ENCODE measurements around the gene PXT1. TPM values are rescaled to one million over a fixed set of nuclear protein-coding genes. Genes with fewer than 3 reads are reported as not detected.
"Not testable (repeated sequence)": the region's sequence is repeated elsewhere in the genome, so short reads cannot be mapped to it uniquely, and the experiment has no call there.

The PXT1 gene
- total and polyA plus RNA-seq, 2 donors (not counting 1 experiment from before 2014, with no cell fraction given): under 0.01 to 0.03 TPM

GRCh38 chr6:36363371-36363752, 79.3 kb downstream of the PXT1 start:
- H2AFZ ChIP-seq (ENCODE audit: low read length); DNase-seq (ENCODE audit: low read depth in 2 of 2); H3K9me3 ChIP-seq (ENCODE audit: control insufficient read depth, insufficient read depth, low read depth, low read length); H4K20me1 ChIP-seq (ENCODE audit: control insufficient read depth, extremely low read depth, insufficient read depth, low read length); H3K79me2 ChIP-seq (ENCODE audit: control insufficient read depth, insufficient read depth, low read length); H3K9ac ChIP-seq (ENCODE audit: insufficient read depth, low read length); H3K36me3 ChIP-seq (ENCODE audit: control insufficient read depth, insufficient read depth, low read length); H3K4me3 ChIP-seq (replicated peaks in 1 of 4; ENCODE audit: control extremely low read depth in 1 of 4, insufficient read depth in 1 of 4, low read depth in 3 of 4, low read length in 4 of 4); H3K4me2 ChIP-seq (ENCODE audit: extremely low read depth, insufficient read depth, low read length); H3K27ac ChIP-seq (ENCODE audit: insufficient read depth, low read length); H3K27me3 ChIP-seq (ENCODE audit: control insufficient read depth, insufficient read depth, low read length); H3K4me1 ChIP-seq (ENCODE audit: control insufficient read depth, extremely low read depth, insufficient read depth, low read length): not testable (repeated sequence)

DNA sequence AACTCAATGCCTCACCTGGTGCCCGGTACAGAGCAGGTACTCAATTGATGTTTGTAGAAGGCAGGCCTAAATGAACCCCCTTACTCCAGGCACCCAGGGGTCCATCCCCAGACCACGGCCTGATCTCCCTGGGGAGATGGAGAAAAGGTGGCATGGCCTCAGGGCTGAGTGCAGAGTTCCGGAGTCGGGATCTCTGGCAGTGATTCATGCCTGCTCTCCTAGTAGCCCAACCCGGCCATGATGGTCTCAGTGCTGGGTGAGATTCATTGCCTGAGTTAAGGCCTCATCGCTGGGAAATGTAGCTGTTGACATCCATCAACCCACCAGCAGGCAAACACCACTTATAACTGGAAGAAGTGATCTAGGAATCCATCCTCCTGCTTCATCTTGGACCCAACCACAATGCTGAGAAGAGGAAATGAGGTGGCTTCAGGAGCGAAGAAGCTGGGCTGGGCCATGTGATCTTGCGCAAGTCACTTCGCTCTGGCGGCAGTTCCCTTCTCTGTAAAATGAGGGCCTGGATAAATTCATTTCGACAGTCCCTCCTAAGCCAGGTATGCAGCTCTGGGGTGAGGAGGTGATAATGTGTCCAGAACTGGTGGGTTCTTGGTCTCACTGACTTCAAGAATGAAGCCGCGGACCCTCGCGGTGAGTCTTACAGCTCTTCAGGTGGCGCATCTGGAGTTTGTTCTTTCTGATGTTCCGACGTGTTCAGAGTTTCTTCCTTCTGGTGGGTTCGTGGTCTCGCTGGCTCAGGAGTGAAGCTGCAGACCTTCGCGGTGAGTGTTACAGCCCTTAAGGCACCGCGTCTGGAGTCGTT, 79.9 kb downstream of the PXT1 start:
- Histone ChIP-seq H3K4me2 (ENCODE audit: extremely low read depth, insufficient read depth, low read length) (no peak overlapping the region), H3K36me3 (ENCODE audit: control insufficient read depth, insufficient read depth, low read length) (no peaks in the 10 kb centered on the region), H4K20me1 (ENCODE audit: control insufficient read depth, extremely low read depth, insufficient read depth, low read length) (no peaks in the 10 kb centered on the region), H2AFZ (ENCODE audit: low read length) (no peak overlapping the region), H3K27me3 (ENCODE audit: control insufficient read depth, insufficient read depth, low read length) (no peaks in the 10 kb centered on the region), H3K4me3 (replicated peaks in 1 of 4; ENCODE audit: control extremely low read depth in 1 of 4, insufficient read depth in 1 of 4, low read depth in 3 of 4, low read length in 4 of 4) (no peak overlapping the region), H3K9me3 (ENCODE audit: control insufficient read depth, insufficient read depth, low read depth, low read length) (no peaks in the 10 kb centered on the region), H3K4me1 (ENCODE audit: control insufficient read depth, extremely low read depth, insufficient read depth, low read length) (no peaks in the 10 kb centered on the region), H3K9ac (ENCODE audit: insufficient read depth, low read length) (no peak overlapping the region), H3K79me2 (ENCODE audit: control insufficient read depth, insufficient read depth, low read length) (no peaks in the 10 kb centered on the region), H3K27ac (ENCODE audit: insufficient read depth, low read length) (no peak overlapping the region)
- TF ChIP-seq, protein P1, sequence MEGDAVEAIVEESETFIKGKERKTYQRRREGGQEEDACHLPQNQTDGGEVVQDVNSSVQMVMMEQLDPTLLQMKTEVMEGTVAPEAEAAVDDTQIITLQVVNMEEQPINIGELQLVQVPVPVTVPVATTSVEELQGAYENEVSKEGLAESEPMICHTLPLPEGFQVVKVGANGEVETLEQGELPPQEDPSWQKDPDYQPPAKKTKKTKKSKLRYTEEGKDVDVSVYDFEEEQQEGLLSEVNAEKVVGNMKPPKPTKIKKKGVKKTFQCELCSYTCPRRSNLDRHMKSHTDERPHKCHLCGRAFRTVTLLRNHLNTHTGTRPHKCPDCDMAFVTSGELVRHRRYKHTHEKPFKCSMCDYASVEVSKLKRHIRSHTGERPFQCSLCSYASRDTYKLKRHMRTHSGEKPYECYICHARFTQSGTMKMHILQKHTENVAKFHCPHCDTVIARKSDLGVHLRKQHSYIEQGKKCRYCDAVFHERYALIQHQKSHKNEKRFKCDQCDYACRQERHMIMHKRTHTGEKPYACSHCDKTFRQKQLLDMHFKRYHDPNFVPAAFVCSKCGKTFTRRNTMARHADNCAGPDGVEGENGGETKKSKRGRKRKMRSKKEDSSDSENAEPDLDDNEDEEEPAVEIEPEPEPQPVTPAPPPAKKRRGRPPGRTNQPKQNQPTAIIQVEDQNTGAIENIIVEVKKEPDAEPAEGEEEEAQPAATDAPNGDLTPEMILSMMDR (conservative IDR thresholded peaks at IDR 0.05 in 1 of 2, IDR thresholded peaks at IDR 0.05 in 1 of 2; ENCODE audit: low read depth in 1 of 2, low read length in 2 of 2): no peak
- TF ChIP-seq EZH2 (IDR thresholded peaks at IDR 0.05; ENCODE audit: low read length, missing control alignments): no peak
- DNase-seq (ENCODE audit: low read depth in 2 of 2): no peak

GRCh38 chr6:36361071-36361470, 81.6 kb downstream of the PXT1 start:
- no peaks in the 10 kb centered on the region for H3K4me1 ChIP-seq (ENCODE audit: control insufficient read depth, extremely low read depth, insufficient read depth, low read length)
- no peaks in the 10 kb centered on the region for H3K9me3 ChIP-seq (ENCODE audit: control insufficient read depth, insufficient read depth, low read depth, low read length)
- DNase-seq (ENCODE audit: low read depth in 2 of 2): no peak
- H3K9ac ChIP-seq (ENCODE audit: insufficient read depth, low read length): no peak overlapping the region
- H3K4me2 ChIP-seq (ENCODE audit: extremely low read depth, insufficient read depth, low read length): no peak overlapping the region
- H3K27me3 ChIP-seq (ENCODE audit: control insufficient read depth, insufficient read depth, low read length): peaks cover 5% of the 10 kb centered on the region
- no peaks in the 10 kb centered on the region for H3K36me3 ChIP-seq (ENCODE audit: control insufficient read depth, insufficient read depth, low read length)
- TF ChIP-seq EZH2 (IDR thresholded peaks at IDR 0.05; ENCODE audit: low read length, missing control alignments): no peak
- TF ChIP-seq, protein P1 (conservative IDR thresholded peaks at IDR 0.05 in 1 of 2, IDR thresholded peaks at IDR 0.05 in 1 of 2; ENCODE audit: low read depth in 1 of 2, low read length in 2 of 2): no peak
- no peaks in the 10 kb centered on the region for H3K79me2 ChIP-seq (ENCODE audit: control insufficient read depth, insufficient read depth, low read length)
- H3K4me3 ChIP-seq (replicated peaks in 1 of 4; ENCODE audit: control extremely low read depth in 1 of 4, insufficient read depth in 1 of 4, low read depth in 3 of 4, low read length in 4 of 4): no peak overlapping the region
- no peaks in the 10 kb centered on the region for H4K20me1 ChIP-seq (ENCODE audit: control insufficient read depth, extremely low read depth, insufficient read depth, low read length)
- no peak overlapping the region for H2AFZ ChIP-seq (ENCODE audit: low read length)
- no peak overlapping the region for H3K27ac ChIP-seq (ENCODE audit: insufficient read depth, low read length)

Measured in fibroblast of lung (primary cell).